GM12878 (cell line): ENCODE data around the gene FHL1. TPM values are rescaled to one million over a fixed set of nuclear protein-coding genes. Genes with fewer than 3 reads are reported as not detected.

ENCODE experiments used
- ATAC-seq: fragments of 200-7000 bp; cut with Tn5 transposase; 3 replicates; pipeline ENCODE4 v1.9.1; 2020; ENCODE audit warnings: mild to moderate bottlenecking, moderate library complexity
- BruUV-seq: library from RNA; stranded (reverse); fragments of 400-500 nt; replicated peaks from 2 replicates; lab custom pipeline; 2021; lab: Mats Ljungman, UMichigan
- CTCF ChIA-PET: fragments of 300-600 bp; sonication (Branson Sonifier 250); formaldehyde crosslinking; extraction: SDS; loops from one replicate; lab custom pipeline; 2021; ENCODE audit warnings: inconsistent platforms; lab: Yijun Ruan, JAX
- POLR2A ChIA-PET: fragments of 350-600 bp; formaldehyde crosslinking; extraction: SDS; loops from one replicate; lab custom pipeline; 2021; ENCODE audit warnings: inconsistent platforms; lab: Charles Lee
- RAD21 ChIA-PET: fragments of 300-600 bp; sonication (Branson Sonifier 250); formaldehyde crosslinking; loops from one replicate; lab custom pipeline; 2023; ENCODE audit warnings: antibody characterized with exemption; ENCODE audit not compliant: unreplicated experiment; lab: Charles Lee
- SMC1A ChIA-PET: fragments of 300-600 bp; sonication (Branson Sonifier 250); formaldehyde crosslinking; loops from one replicate; lab custom pipeline; 2023; ENCODE audit not compliant: unreplicated experiment, uncharacterized antibody; lab: Charles Lee
- DNase-seq: peaks from one replicate; pipeline ENCODE4 v3.0.0-alpha.2; 2011; ENCODE audit warnings: low read depth, low spot score
- FAIRE-seq: peaks from 3 replicates; lab custom pipeline; 2011; peaks lifted over from hg19 to GRCh38; lab: Jason Lieb, UNC
- H2AFZ ChIP-seq: 2 replicates; pipeline ENCODE4 v1.6.0; 2011; ENCODE audit warnings: low read depth, low read length, control low read depth; ENCODE audit not compliant: control insufficient read depth
- H3K27ac ChIP-seq: 2 replicates; pipeline ENCODE4 v1.5.1; 2011; ENCODE audit warnings: control low read depth; ENCODE audit not compliant: control insufficient read depth, insufficient read depth
- H3K27me3 ChIP-seq, 2 experiments: replicated peaks in 1 of 2; 2 replicates each; pipeline versions ENCODE4 v1.6.0 to v1.6.1; 2011; ENCODE audit warnings: low read length in 1 of 2; ENCODE audit not compliant: control insufficient read depth in 2 of 2, insufficient read depth in 2 of 2
- H3K36me3 ChIP-seq, 2 experiments: 2 replicates each; pipeline ENCODE4 v1.5.1; 2011; ENCODE audit warnings: low read length in 1 of 2; ENCODE audit not compliant: control insufficient read depth in 2 of 2, insufficient read depth in 2 of 2
- H3K4me1 ChIP-seq: 2 replicates; pipeline ENCODE4 v1.6.1; 2011; ENCODE audit warnings: mild to moderate bottlenecking, low read length, moderate library complexity, mixed read lengths; ENCODE audit not compliant: control insufficient read depth, insufficient read depth
- H3K4me2 ChIP-seq: 2 replicates; pipeline ENCODE4 v1.6.0; 2011; ENCODE audit warnings: control low read depth; ENCODE audit not compliant: control insufficient read depth, insufficient read depth
- H3K4me3 ChIP-seq: fragments of 200-600 bp; sonication (generic); 2 replicates; pipeline ENCODE4 v1.5.1; 2016
- H3K79me2 ChIP-seq: 2 replicates; pipeline ENCODE4 v1.6.0; 2011; ENCODE audit warnings: low read length; ENCODE audit not compliant: control insufficient read depth, insufficient read depth
- H3K9ac ChIP-seq: 2 replicates; pipeline ENCODE4 v1.8.0; 2011; ENCODE audit warnings: low read length, control low read depth, mixed read lengths; ENCODE audit not compliant: control insufficient read depth, insufficient read depth
- H3K9me3 ChIP-seq: replicated peaks from 3 replicates; pipeline ENCODE4 v1.5.1; 2011; ENCODE audit warnings: mild to moderate bottlenecking, low read length; ENCODE audit not compliant: control insufficient read depth, insufficient read depth
- H4K20me1 ChIP-seq: 2 replicates; pipeline ENCODE4 v1.6.0; 2011; ENCODE audit not compliant: control insufficient read depth, insufficient read depth
- CHD1 ChIP-seq: IDR thresholded peaks from 2 replicates; pipeline ENCODE4 v1.6.1; 2012; ENCODE audit warnings: low read depth, low read length, improper control_type of control experiment
- CHD2 ChIP-seq: IDR thresholded peaks from 2 replicates; pipeline ENCODE4 v1.6.1; 2011; ENCODE audit warnings: low read depth, low read length, improper control_type of control experiment, borderline replicate concordance
- CREB1 ChIP-seq: IDR thresholded peaks from 2 replicates; pipeline ENCODE4 v1.6.1; 2012; ENCODE audit warnings: low read depth, mild to moderate bottlenecking, inconsistent platforms
- ELK1 ChIP-seq: IDR thresholded peaks from 2 replicates; pipeline ENCODE4 v1.6.1; 2012; ENCODE audit warnings: low read depth, low read length, improper control_type of control experiment
- EZH2 ChIP-seq: IDR thresholded peaks from 2 replicates; pipeline ENCODE4 v1.6.1; 2012; ENCODE audit warnings: low read depth, mild to moderate bottlenecking, control low read depth, inconsistent platforms, low read length, borderline replicate concordance; ENCODE audit not compliant: control insufficient read depth
- FOS ChIP-seq: IDR thresholded peaks from 3 replicates; pipeline ENCODE4 v1.6.1; 2011; ENCODE audit warnings: borderline replicate concordance; ENCODE audit not compliant: insufficient read length; ENCODE audit errors: extremely low read depth
- IKZF2 ChIP-seq, 2 experiments: fragments of 450-650 bp; IDR thresholded peaks; 2 replicates each; pipeline ENCODE4 v1.6.1; 2017; ENCODE audit warnings: mild to moderate bottlenecking in 2 of 2, moderate library complexity in 2 of 2
- MEF2B ChIP-seq: fragments of 450-650 bp; IDR thresholded peaks from 2 replicates; pipeline ENCODE4 v1.6.1; 2018; ENCODE audit warnings: mild to moderate bottlenecking, moderate library complexity; ENCODE audit not compliant: partially characterized antibody, poor library complexity, severe bottlenecking
- RELA ChIP-seq: fragments of 450-650 bp; IDR thresholded peaks from 2 replicates; pipeline ENCODE4 v1.8.0; 2014; ENCODE audit warnings: borderline replicate concordance; ENCODE audit not compliant: partially characterized antibody
- RELB ChIP-seq: fragments of 450-650 bp; IDR thresholded peaks from 2 replicates; pipeline ENCODE4 v1.6.1; 2017; ENCODE audit warnings: low read depth, mild to moderate bottlenecking, moderate library complexity
- SP1 ChIP-seq: IDR thresholded peaks from one replicate; pipeline ENCODE4 v1.6.1; 2011; ENCODE audit warnings: low read depth, low read length
- SPI1 ChIP-seq: IDR thresholded peaks from 2 replicates; pipeline ENCODE4 v1.6.1; 2011; ENCODE audit warnings: low read depth, mild to moderate bottlenecking, low read length, moderate library complexity, borderline replicate concordance; ENCODE audit not compliant: insufficient read depth
- STAT1 ChIP-seq: fragments of 450-650 bp; conservative IDR thresholded peaks from 2 replicates; pipeline ENCODE4 v1.6.1; 2014; ENCODE audit warnings: antibody characterized with exemption, mild to moderate bottlenecking
- ZNF207 ChIP-seq: fragments of 450-650 bp; IDR thresholded peaks from 2 replicates; pipeline ENCODE4 v1.6.1; 2014; ENCODE audit warnings: antibody characterized with exemption, mild to moderate bottlenecking, borderline replicate concordance
- ZNF217 ChIP-seq: fragments of 450-650 bp; IDR thresholded peaks from 2 replicates; pipeline ENCODE4 v1.6.1; 2017; ENCODE audit warnings: antibody characterized with exemption, mild to moderate bottlenecking
- ZNF687 ChIP-seq: fragments of 450-650 bp; IDR thresholded peaks from 2 replicates; pipeline ENCODE4 v1.6.1; 2017; ENCODE audit warnings: mild to moderate bottlenecking, moderate library complexity
- ZZZ3 ChIP-seq: IDR thresholded peaks from 2 replicates; pipeline ENCODE4 v1.6.1; 2011; ENCODE audit warnings: low read depth; ENCODE audit not compliant: control insufficient read depth, insufficient read length
- WGBS: methylation state at CpG from one replicate; pipeline ENCODE4 v1.1.6; 2016; ENCODE audit warnings: low lambda C conversion rate; ENCODE audit not compliant: insufficient replicate concordance, insufficient coverage; ENCODE audit errors: missing lambda C conversion rate; 5-methylcytosine and 5-hydroxymethylcytosine counted together
- in situ Hi-C: fragments of 300-500 bp; cut with MboI; formaldehyde crosslinking; loops from 9 replicates; pipeline ENCODE4 v1.14.3; 2018; ENCODE audit warnings: mixed read lengths
- intact Hi-C: fragments of 100-400 bp; cut with micrococcal nuclease; formaldehyde crosslinking; loops from one replicate; pipeline ENCODE4 v1.14.2; 2022; ENCODE audit not compliant: unreplicated experiment
- polyA plus RNA-seq, 11 experiments: library from polyadenylated mRNA; depleted of rRNA in 4 of 11; unstranded in 6 of 11; stranded (reverse) in 5 of 11; fragments of >200 nt; fragmentation: Nextera tagmentation in 4 of 11; fragmentation: Illumina TruSeq in 1 of 11; extraction: Ambion mirVana in 4 of 11; extraction: Trizol in 1 of 11; gene quantifications; 1 replicate in 1 of 11; 2 replicates in 10 of 11; pipeline versions ENCODE4 v1.2.1 to v1.2.3, GENCODE V29; 2011 to 2016; ENCODE audit warnings: inconsistent platforms in 2 of 11, missing spikeins in 2 of 11, low read depth in 1 of 11
- total RNA-seq, 4 experiments: library from RNA; depleted of rRNA in 3 of 4; stranded (reverse); fragments of >200 nt in 3 of 4; fragmentation: Illumina TruSeq in 1 of 4; extraction: Trizol in 1 of 4; gene quantifications; 2 replicates each; pipeline versions ENCODE4 v1.2.1 to v1.2.3, GENCODE V29; 2013 to 2021

Gene FHL1
- total and polyA plus RNA-seq, 10 of the 15 experiments (the other 5 are each of a cell fraction or from before 2014, with no cell fraction given) = 0.13 to 0.59 (median 0.34) TPM; not detected in 1

GRCh38 chrX:136189222-136189621 is 41.9 kb downstream of the FHL1 start:
- FAIRE-seq = no peak
- ChIA-PET RAD21 (no interaction called here), SMC1A (no interaction called here), POLR2A (no interaction called here), CTCF (no interaction called here)
- 37% methylated on average over 2 of the region's 2 CpGs for WGBS
- BruUV-seq = no TSS peak
- DNase-seq = no peak
- no peaks in the 10 kb centered on the region for H3K4me1 ChIP-seq
- no peak for ATAC-seq
- H4K20me1 ChIP-seq = no peaks in the 10 kb centered on the region
- in situ Hi-C loops = no loop called here
- intact Hi-C loops = no loop called here
- H3K79me2 ChIP-seq = no peaks in the 10 kb centered on the region
- no peak overlapping the region for H3K27ac ChIP-seq
- no peak overlapping the region for H2AFZ ChIP-seq
- H3K9ac ChIP-seq = no peak overlapping the region
- H3K4me3 ChIP-seq = no peak overlapping the region
- H3K36me3 ChIP-seq = no peaks in the 10 kb centered on the region
- H3K9me3 ChIP-seq = no peaks in the 10 kb centered on the region
- H3K4me2 ChIP-seq = no peak overlapping the region
- H3K27me3 ChIP-seq = no peaks in the 10 kb centered on the region; a peak in 2 of 4 replicates
- TF ChIP-seq ZZZ3 (no peak), MEF2B (no peak), SP1 (no peak), CHD2 (no peak), SPI1 (no peak), ZNF217 (no peak), STAT1 (no peak), IKZF2 (IDR thresholded peaks at IDR 0.05) (no peak), CHD1 (no peak), EZH2 (no peak), ZNF687 (no peak), RELA (no peak), RELB (no peak), ELK1 (no peak), ZNF207 (no peak), FOS (no peak), CREB1 (no peak)
